BE2C (cell line): ENCODE results near the gene SPRED2.

Experiments
- DNase-seq: peaks from one replicate; pipeline ENCODE4 v3.0.0-alpha.2; 2020
- H3K27me3 ChIP-seq: fragments of 250-450 bp; sonication (Bioruptor Pico); 2 replicates; pipeline ENCODE4 v1.5.1; 2020; ENCODE audit warnings: mild to moderate bottlenecking
- H3K36me3 ChIP-seq: fragments of 250-450 bp; sonication (Bioruptor Pico); 2 replicates; pipeline ENCODE4 v1.5.1; 2020; ENCODE audit warnings: mild to moderate bottlenecking
- H3K4me1 ChIP-seq: fragments of 250-450 bp; sonication (Bioruptor Pico); 2 replicates; pipeline ENCODE4 v1.5.1; 2020
- H3K4me3 ChIP-seq: 2 replicates; pipeline ENCODE4 v1.5.1; 2011; ENCODE audit warnings: low read depth, low read length
- H3K9me3 ChIP-seq: fragments of 250-450 bp; sonication (Bioruptor Pico); 2 replicates; pipeline ENCODE4 v1.5.1; 2020
- CTCF ChIP-seq: IDR thresholded peaks from 2 replicates; pipeline ENCODE4 v1.5.1; 2012; ENCODE audit warnings: mild to moderate bottlenecking, low read depth, low read length

SPRED2 gene

GRCh38 chr2:65363879-65364666, 68.3 kb downstream of the SPRED2 start:
- no peaks in the 10 kb centered on the region for H3K27me3 ChIP-seq
- no peaks in the 10 kb centered on the region for H3K9me3 ChIP-seq
- no peak for TF ChIP-seq CTCF
- peaks cover 10% of the 10 kb centered on the region for H3K4me1 ChIP-seq
- no peaks in the 10 kb centered on the region for H3K36me3 ChIP-seq
- H3K4me3 ChIP-seq = no peak overlapping the region
- DNase-seq = no peak

- no peaks in the 10 kb centered on the region for H3K9me3 ChIP-seq
- H3K4me3 ChIP-seq = no peak overlapping the region
- no peaks in the 10 kb centered on the region for H3K36me3 ChIP-seq
- H3K27me3 ChIP-seq = no peaks in the 10 kb centered on the region
- H3K4me1 ChIP-seq = peaks cover 9% of the 10 kb centered on the region; the same call in 1 of the 2 replicates
- DNase-seq = no peak
- no peak for TF ChIP-seq CTCF
These were observed 70.8 kb downstream of the SPRED2 start for GRCh38 chr2:65361623-65362022.

DNA sequence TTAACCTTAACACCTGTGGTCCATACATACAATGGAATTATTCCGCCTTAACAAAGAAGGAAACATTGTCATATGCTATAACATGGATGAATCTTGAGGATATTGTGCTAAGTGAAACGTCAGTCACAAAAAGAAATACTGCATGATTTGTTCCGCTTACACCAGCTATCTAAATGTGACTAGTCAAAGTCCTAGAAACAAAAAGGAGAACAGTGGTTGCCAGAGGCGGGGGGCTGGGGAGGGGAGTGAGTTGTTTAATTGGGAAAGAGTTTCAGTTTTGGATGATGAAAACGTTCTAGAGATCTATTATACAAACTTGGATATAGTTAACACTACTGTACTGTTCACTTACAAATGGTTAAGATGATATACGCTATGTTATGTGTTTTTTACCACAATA, 72.0 kb downstream of the SPRED2 start:
- Histone ChIP-seq H3K4me1 (peaks cover 5% of the 10 kb centered on the region; the same call in 1 of the 2 replicates), H3K27me3 (no peaks in the 10 kb centered on the region), H3K9me3 (no peaks in the 10 kb centered on the region), H3K4me3 (no peak overlapping the region), H3K36me3 (no peaks in the 10 kb centered on the region)
- no peak for TF ChIP-seq CTCF
- no peak for DNase-seq

DNA sequence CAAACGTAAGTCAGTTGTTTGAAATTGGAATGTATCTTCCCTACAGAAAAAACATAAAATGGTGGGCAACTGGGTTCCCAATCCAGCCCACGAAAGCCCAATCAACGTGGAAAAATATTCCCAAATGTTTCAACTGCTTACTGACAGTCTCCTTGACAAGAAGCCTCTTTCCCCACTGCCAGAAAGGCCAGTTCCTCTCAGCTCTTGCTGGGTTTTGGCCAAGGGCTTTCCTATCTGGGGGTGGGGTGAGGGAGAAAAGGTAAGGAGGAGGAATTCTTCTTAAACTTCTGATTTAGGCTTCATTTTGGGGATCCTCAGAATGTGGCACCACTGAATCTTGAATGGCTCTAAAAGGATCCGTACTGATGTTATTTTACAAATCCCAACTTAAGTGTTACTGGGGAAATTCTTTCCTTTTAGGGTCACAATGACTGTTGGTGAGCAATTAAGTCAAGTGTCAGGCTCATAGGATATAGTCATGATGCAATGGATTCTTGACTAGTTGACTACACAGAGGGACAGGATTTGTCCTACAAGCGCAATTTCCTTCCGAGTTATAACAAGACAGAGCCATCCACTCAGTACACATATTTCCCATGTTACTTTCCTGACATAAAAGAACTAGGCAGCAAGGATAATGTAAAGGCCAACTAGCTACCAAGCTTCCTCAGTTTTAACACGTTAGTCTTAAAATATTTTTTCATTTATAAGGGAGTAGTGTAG, 73.6 kb downstream of the SPRED2 start:
- no peaks in the 10 kb centered on the region for H3K9me3 ChIP-seq
- H3K4me1 ChIP-seq = peaks cover 5% of the 10 kb centered on the region
- no peaks in the 10 kb centered on the region for H3K27me3 ChIP-seq
- no peak for TF ChIP-seq CTCF
- no peak overlapping the region for H3K4me3 ChIP-seq
- H3K36me3 ChIP-seq = no peaks in the 10 kb centered on the region
- DNase-seq = no peak

DNA sequence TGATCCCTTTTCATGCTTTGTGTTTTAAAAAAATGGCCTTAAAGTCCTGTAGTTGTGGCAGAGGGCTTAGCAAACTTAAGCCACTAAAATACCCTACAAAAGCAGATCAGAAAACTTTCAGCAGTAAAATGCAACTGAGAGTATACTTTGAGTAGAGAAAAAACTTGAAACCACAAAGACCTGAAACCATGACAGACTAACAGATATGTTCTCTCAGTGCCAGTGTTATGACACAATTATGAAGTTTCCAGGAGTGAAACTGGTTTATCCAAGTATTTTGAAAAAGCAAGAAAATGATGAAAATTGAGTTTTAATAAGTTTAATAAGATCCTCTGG, 74.5 kb downstream of the SPRED2 start:
- Histone ChIP-seq H3K36me3 (no peaks in the 10 kb centered on the region), H3K4me3 (no peak overlapping the region), H3K27me3 (no peaks in the 10 kb centered on the region), H3K4me1 (peaks cover 5% of the 10 kb centered on the region), H3K9me3 (no peaks in the 10 kb centered on the region)
- no peak for TF ChIP-seq CTCF
- DNase-seq = no peak
